ENCODE data around the gene CDK5R2. TPM values are rescaled to one million over a fixed set of nuclear protein-coding genes. Genes with fewer than 3 reads are reported as not detected.

Gene CDK5R2
- total RNA-seq, 1 donor from 2014 or later, result not detected

GRCh38 chr2:218982586-218983262 is 23.3 kb downstream of the CDK5R2 start:
- peak overlapping the region; percentile 56 for H3K4me3 ChIP-seq
- H3K27me3 ChIP-seq (ENCODE audit: low read depth), result peaks cover 100% of the 10 kb centered on the region
- intact Hi-C loops (cut with micrococcal nuclease), result no loop called here

GRCh38 chr2:218983263-218983933 is 23.9 kb downstream of the CDK5R2 start:
- no peak for TF ChIP-seq CTCF (IDR thresholded peaks at IDR 0.05; ENCODE audit: borderline replicate concordance)
- peak overlapping the region; percentile 48 for H3K4me3 ChIP-seq
- no peaks in the 10 kb centered on the region for H3K36me3 ChIP-seq
- intact Hi-C loops (cut with micrococcal nuclease), result no loop called here
- peaks cover 59% of the 10 kb centered on the region for H3K4me1 ChIP-seq
- DNase-seq, result no peak
- H3K9me3 ChIP-seq (replicated peaks), result no peaks in the 10 kb centered on the region
- H3K27ac ChIP-seq (replicated peaks), result no peak overlapping the region
- peaks cover 100% of the 10 kb centered on the region for H3K27me3 ChIP-seq (ENCODE audit: low read depth)

More at GRCh38 chr2:218982586-218983262, 23.3 kb downstream of the CDK5R2 start:
- Histone ChIP-seq H3K4me1 (peaks cover 59% of the 10 kb centered on the region), H3K27ac (replicated peaks) (no peak overlapping the region), H3K9me3 (replicated peaks) (no peaks in the 10 kb centered on the region), H3K36me3 (no peaks in the 10 kb centered on the region)
- no peak for TF ChIP-seq CTCF (IDR thresholded peaks at IDR 0.05; ENCODE audit: borderline replicate concordance)
- no peak for DNase-seq

GRCh38 chr2:218983934-218984238 is 24.4 kb downstream of the CDK5R2 start:
- Histone ChIP-seq H3K9me3 (replicated peaks) (no peaks in the 10 kb centered on the region), H3K36me3 (no peaks in the 10 kb centered on the region), H3K4me3 (peak overlapping the region; percentile 48), H3K27ac (replicated peaks) (no peak overlapping the region), H3K27me3 (ENCODE audit: low read depth) (peaks cover 100% of the 10 kb centered on the region), H3K4me1 (peaks cover 59% of the 10 kb centered on the region)
- DNase-seq, result no peak
- intact Hi-C loops (cut with micrococcal nuclease), result no loop called here
- no peak for TF ChIP-seq CTCF (IDR thresholded peaks at IDR 0.05; ENCODE audit: borderline replicate concordance)

GRCh38 chr2:218984239-218985020 is 25.0 kb downstream of the CDK5R2 start:
- Histone ChIP-seq H3K27ac (replicated peaks) (no peak overlapping the region), H3K9me3 (replicated peaks) (no peaks in the 10 kb centered on the region), H3K27me3 (ENCODE audit: low read depth) (peaks cover 100% of the 10 kb centered on the region), H3K4me1 (peaks cover 59% of the 10 kb centered on the region), H3K36me3 (no peaks in the 10 kb centered on the region), H3K4me3 (peak overlapping the region; percentile 48)
- DNase-seq, result no peak
- intact Hi-C loops (cut with micrococcal nuclease), result no loop called here
- TF ChIP-seq CTCF (IDR thresholded peaks at IDR 0.05; ENCODE audit: borderline replicate concordance), result no peak

- intact Hi-C loops (cut with micrococcal nuclease), result no loop called here
- no peak for DNase-seq
- peak within 1 kb of the TSS; percentile 48 for H3K4me3 ChIP-seq
- peaks cover 56% of the 10 kb centered on the region for H3K4me1 ChIP-seq
- H3K9me3 ChIP-seq (replicated peaks), result no peaks in the 10 kb centered on the region
- H3K36me3 ChIP-seq, result no peaks in the 10 kb centered on the region
- H3K27ac ChIP-seq (replicated peaks), result no peak within 1 kb of the TSS
- TF ChIP-seq CTCF (IDR thresholded peaks at IDR 0.05; ENCODE audit: borderline replicate concordance), result no peak
- H3K27me3 ChIP-seq (ENCODE audit: low read depth), result peaks cover 100% of the 10 kb centered on the region
These were observed 25.5 kb downstream of the CDK5R2 start, which contains the start of gene FEV for GRCh38 chr2:218985021-218985324. TSS of gene FEV (minus strand) at chr2:218985184. CDS start at chr2:218985075, 109 bp downstream.
